Activated T-helper 1 cell treated with anti-CD3 and anti-CD28 coated beads, Interleukin-12 subunit alpha, Interleukin-12 subunit beta, Interleukin-2, Interleukin-4 antibody, amounts not matched to agents 30 ng/mL and 10 ng/mL and 1 ng/mL, durations not matched to agents 14 hours and 24 hours and 36 hours (primary cell): Measurements from ENCODE around the gene PDILT. TPM values are rescaled to one million over a fixed set of nuclear protein-coding genes. Genes with fewer than 3 reads are reported as not detected.

ENCODE experiments used
- DNase-seq: peaks from one replicate; pipeline ENCODE4 v3.0.0; 2021; ENCODE audit warnings: low spot score
- H3K27ac Mint-ChIP-seq: one replicate; pipeline ENCODE4 v1.8.0; 2021; ENCODE audit warnings: mild to moderate bottlenecking, mixed read lengths
- H3K27me3 Mint-ChIP-seq: one replicate; pipeline ENCODE4 v1.8.0; 2022; ENCODE audit warnings: mild to moderate bottlenecking, moderate library complexity, mixed read lengths; ENCODE audit not compliant: insufficient read depth
- H3K36me3 Mint-ChIP-seq: one replicate; pipeline ENCODE4 v1.8.0; 2021; ENCODE audit warnings: low read depth, mixed read lengths
- H3K4me1 Mint-ChIP-seq: one replicate; pipeline ENCODE4 v1.8.0; 2021; ENCODE audit warnings: low read depth, mixed read lengths
- H3K4me3 Mint-ChIP-seq: one replicate; pipeline ENCODE4 v1.8.0; 2021; ENCODE audit warnings: mild to moderate bottlenecking, moderate library complexity, mixed read lengths
- H3K9me3 Mint-ChIP-seq: one replicate; pipeline ENCODE4 v1.8.0; 2021; ENCODE audit warnings: mixed read lengths
- intact Hi-C: fragments of 100-400 bp; cut with micrococcal nuclease; formaldehyde crosslinking; loops from one replicate; pipeline ENCODE4 v1.15.1; 2024
- total RNA-seq: library from RNA; stranded (reverse); gene quantifications from 2 replicates; pipeline ENCODE4 v1.2.3, GENCODE V29; 2022

Gene PDILT
- total RNA-seq, 1 donor from 2014 or later = not detected

- DNase-seq = no peak
- no peaks in the 10 kb centered on the region for H3K36me3 Mint-ChIP-seq
- H3K4me1 Mint-ChIP-seq = no peaks in the 10 kb centered on the region
- no peaks in the 10 kb centered on the region for H3K9me3 Mint-ChIP-seq
- H3K4me3 Mint-ChIP-seq = no peak overlapping the region
- intact Hi-C loops = no loop called here
- H3K27me3 Mint-ChIP-seq = peaks cover 1% of the 10 kb centered on the region
- no peak overlapping the region for H3K27ac Mint-ChIP-seq
These were observed 27.4 kb downstream of the PDILT start for GRCh38 chr16:20377181-20377580.

DNA sequence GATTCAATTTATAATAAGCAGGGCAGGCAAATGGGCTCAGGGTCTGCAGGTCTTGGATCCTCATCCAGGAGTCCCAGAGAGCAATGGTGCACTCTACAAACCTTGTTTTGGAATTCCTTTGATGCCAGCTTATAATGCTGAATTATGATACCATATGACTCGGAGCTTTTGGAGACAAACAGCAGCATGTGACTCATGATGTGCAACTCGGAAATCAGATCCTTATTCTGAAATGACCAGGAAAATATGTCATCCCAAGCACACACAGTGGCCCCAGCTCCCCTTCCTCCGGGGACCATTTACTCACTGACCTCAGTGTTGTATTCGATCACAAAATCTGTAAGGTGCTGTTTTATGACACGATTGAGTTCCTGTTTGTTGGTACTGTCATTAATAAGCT lies 31.8 kb downstream of the PDILT start:
- no peak for DNase-seq
- Mint-ChIP-seq H3K27me3 (peaks cover 1% of the 10 kb centered on the region), H3K4me1 (no peaks in the 10 kb centered on the region), H3K9me3 (no peaks in the 10 kb centered on the region), H3K27ac (no peak overlapping the region), H3K36me3 (no peaks in the 10 kb centered on the region), H3K4me3 (no peak overlapping the region)
- intact Hi-C loops = no loop called here

GRCh38 chr16:20369452-20370054 lies 35.0 kb downstream of the PDILT start:
- no peak for DNase-seq
- H3K4me1 Mint-ChIP-seq = no peaks in the 10 kb centered on the region
- H3K27me3 Mint-ChIP-seq = no peaks in the 10 kb centered on the region
- intact Hi-C loops = no loop called here
- H3K4me3 Mint-ChIP-seq = no peak overlapping the region
- H3K36me3 Mint-ChIP-seq = no peaks in the 10 kb centered on the region
- no peak overlapping the region for H3K27ac Mint-ChIP-seq
- H3K9me3 Mint-ChIP-seq = no peaks in the 10 kb centered on the region

DNA sequence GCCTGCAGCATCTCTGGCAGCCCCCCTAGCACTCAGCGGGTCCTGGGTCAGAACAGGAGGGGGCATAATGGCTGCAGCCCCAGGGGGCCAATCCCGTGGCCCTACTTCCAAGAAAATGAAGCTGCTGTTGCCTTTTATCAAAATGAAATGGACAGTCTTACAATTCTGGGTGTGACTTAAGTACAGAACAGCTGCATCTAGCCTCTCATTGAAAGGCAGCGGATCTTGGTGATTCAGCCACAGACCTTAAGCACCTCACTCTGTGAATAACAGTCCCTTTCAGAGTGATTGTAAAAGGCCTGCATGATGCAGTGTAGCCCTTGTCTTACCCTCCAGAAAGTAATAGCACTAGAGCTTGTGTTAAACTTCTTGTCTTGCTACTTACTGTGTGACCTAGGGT lies 40.5 kb downstream of the PDILT start:
- no peak overlapping the region for H3K27ac Mint-ChIP-seq
- no peaks in the 10 kb centered on the region for H3K36me3 Mint-ChIP-seq
- intact Hi-C loops = no loop called here
- H3K9me3 Mint-ChIP-seq = no peaks in the 10 kb centered on the region
- no peak overlapping the region for H3K4me3 Mint-ChIP-seq
- H3K27me3 Mint-ChIP-seq = no peaks in the 10 kb centered on the region
- no peaks in the 10 kb centered on the region for H3K4me1 Mint-ChIP-seq
- DNase-seq = no peak

GRCh38 chr16:20363191-20363590 lies 41.3 kb downstream of the PDILT start:
- intact Hi-C loops = no loop called here
- no peak overlapping the region for H3K4me3 Mint-ChIP-seq
- no peak for DNase-seq
- no peaks in the 10 kb centered on the region for H3K9me3 Mint-ChIP-seq
- no peak overlapping the region for H3K27ac Mint-ChIP-seq
- no peaks in the 10 kb centered on the region for H3K36me3 Mint-ChIP-seq
- no peaks in the 10 kb centered on the region for H3K27me3 Mint-ChIP-seq
- H3K4me1 Mint-ChIP-seq = no peaks in the 10 kb centered on the region

DNA sequence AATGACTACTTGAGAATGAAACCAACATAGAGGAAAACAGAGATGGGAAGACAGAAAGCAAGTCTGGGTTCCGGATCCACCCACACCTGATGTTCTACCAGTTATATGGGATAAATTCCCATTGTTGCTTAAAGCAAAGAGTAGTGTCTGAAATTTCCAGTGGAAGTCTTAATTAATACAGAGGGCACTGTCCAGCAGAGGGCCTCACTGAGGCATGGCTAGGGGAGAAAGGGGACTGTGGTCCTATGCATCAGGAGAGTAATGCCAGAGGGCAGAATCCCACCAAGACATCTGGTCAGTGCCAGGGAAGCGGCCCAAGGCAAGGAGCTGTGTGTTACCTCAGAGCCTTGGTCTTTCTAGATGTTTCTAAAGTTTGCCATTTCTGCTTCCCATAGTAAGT lies 44.5 kb downstream of the PDILT start:
- Mint-ChIP-seq H3K27ac (no peak overlapping the region), H3K9me3 (no peaks in the 10 kb centered on the region), H3K36me3 (no peaks in the 10 kb centered on the region), H3K27me3 (no peaks in the 10 kb centered on the region), H3K4me3 (no peak overlapping the region), H3K4me1 (no peaks in the 10 kb centered on the region)
- no peak for DNase-seq
- intact Hi-C loops = no loop called here

GRCh38 chr16:20355114-20355782 lies 49.3 kb downstream of the PDILT start:
- no peaks in the 10 kb centered on the region for H3K27me3 Mint-ChIP-seq
- no peaks in the 10 kb centered on the region for H3K9me3 Mint-ChIP-seq
- H3K4me3 Mint-ChIP-seq = no peak overlapping the region
- no peaks in the 10 kb centered on the region for H3K36me3 Mint-ChIP-seq
- no peaks in the 10 kb centered on the region for H3K4me1 Mint-ChIP-seq
- H3K27ac Mint-ChIP-seq = no peak overlapping the region
- intact Hi-C loops = no loop called here
- no peak for DNase-seq

DNA sequence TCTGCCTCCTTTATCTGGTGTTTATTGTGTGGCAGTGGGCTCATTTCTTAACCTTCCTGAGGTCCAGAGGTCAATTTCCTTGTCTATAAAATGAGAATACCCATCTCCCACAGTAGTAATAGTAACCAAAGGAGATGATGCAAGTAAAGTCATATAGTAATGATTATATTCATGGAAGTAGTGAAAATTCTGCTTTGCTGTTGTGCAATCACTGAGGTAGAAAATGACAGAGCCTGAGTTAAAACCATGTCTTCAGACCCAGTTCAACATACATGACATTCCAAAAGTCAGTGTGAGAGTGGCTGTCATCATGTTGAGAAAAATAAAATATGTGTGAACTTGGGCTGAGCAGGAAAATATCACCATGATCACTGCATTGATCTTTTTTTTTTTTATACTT lies 51.2 kb downstream of the PDILT start:
- Mint-ChIP-seq H3K27ac (no peak overlapping the region), H3K4me3 (no peak overlapping the region), H3K4me1 (no peaks in the 10 kb centered on the region), H3K27me3 (no peaks in the 10 kb centered on the region), H3K36me3 (no peaks in the 10 kb centered on the region), H3K9me3 (no peaks in the 10 kb centered on the region)
- intact Hi-C loops = no loop called here
- no peak for DNase-seq

- H3K9me3 Mint-ChIP-seq = no peaks in the 10 kb centered on the region
- no peak for DNase-seq
- no peaks in the 10 kb centered on the region for H3K27me3 Mint-ChIP-seq
- intact Hi-C loops = no loop called here
- no peaks in the 10 kb centered on the region for H3K4me1 Mint-ChIP-seq
- no peak within 1 kb of the TSS for H3K27ac Mint-ChIP-seq
- no peak within 1 kb of the TSS for H3K4me3 Mint-ChIP-seq
- H3K36me3 Mint-ChIP-seq = no peaks in the 10 kb centered on the region
These were observed 51.9 kb downstream of the PDILT start, which contains the start of gene UMOD for GRCh38 chr16:20352615-20353014. TSS of gene UMOD (minus strand) at chr16:20352715. CDS start at chr16:20350737, 1,978 bp downstream.

DNA sequence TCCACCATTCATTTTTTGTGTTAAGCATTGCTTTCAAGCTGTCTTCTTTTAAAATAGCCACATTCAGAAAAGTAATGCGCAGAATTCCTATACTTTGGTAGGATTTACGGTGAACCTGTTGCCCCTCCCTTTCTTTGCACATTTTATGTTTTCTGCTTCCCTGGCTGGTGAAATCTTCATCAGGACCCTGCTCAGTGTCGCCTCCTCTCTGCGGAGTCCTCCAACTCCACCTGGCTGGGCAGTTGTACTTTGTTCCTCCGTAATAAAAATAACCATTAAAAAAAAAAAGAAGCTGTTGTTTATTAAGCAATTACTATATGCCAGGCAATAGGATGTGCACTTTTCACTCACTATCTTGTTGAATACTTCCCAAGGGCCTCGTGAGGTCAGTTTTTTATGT lies 54.9 kb downstream of the PDILT start:
- no peaks in the 10 kb centered on the region for H3K36me3 Mint-ChIP-seq
- H3K4me3 Mint-ChIP-seq = no peak overlapping the region
- H3K4me1 Mint-ChIP-seq = no peaks in the 10 kb centered on the region
- no peak for DNase-seq
- intact Hi-C loops = no loop called here
- H3K27ac Mint-ChIP-seq = no peak overlapping the region
- no peaks in the 10 kb centered on the region for H3K9me3 Mint-ChIP-seq
- H3K27me3 Mint-ChIP-seq = no peaks in the 10 kb centered on the region

GRCh38 chr16:20348365-20349185 lies 56.0 kb downstream of the PDILT start:
- no peak overlapping the region for H3K4me3 Mint-ChIP-seq
- H3K27ac Mint-ChIP-seq = no peak overlapping the region
- no peaks in the 10 kb centered on the region for H3K9me3 Mint-ChIP-seq
- DNase-seq = no peak
- no peaks in the 10 kb centered on the region for H3K36me3 Mint-ChIP-seq
- H3K4me1 Mint-ChIP-seq = no peaks in the 10 kb centered on the region
- intact Hi-C loops = no loop called here
- no peaks in the 10 kb centered on the region for H3K27me3 Mint-ChIP-seq

GRCh38 chr16:20347666-20348364 lies 56.7 kb downstream of the PDILT start:
- H3K4me1 Mint-ChIP-seq = no peaks in the 10 kb centered on the region
- DNase-seq = no peak
- H3K27ac Mint-ChIP-seq = no peak overlapping the region
- no peak overlapping the region for H3K4me3 Mint-ChIP-seq
- no peaks in the 10 kb centered on the region for H3K9me3 Mint-ChIP-seq
- no peaks in the 10 kb centered on the region for H3K27me3 Mint-ChIP-seq
- intact Hi-C loops = no loop called here
- H3K36me3 Mint-ChIP-seq = no peaks in the 10 kb centered on the region

DNA sequence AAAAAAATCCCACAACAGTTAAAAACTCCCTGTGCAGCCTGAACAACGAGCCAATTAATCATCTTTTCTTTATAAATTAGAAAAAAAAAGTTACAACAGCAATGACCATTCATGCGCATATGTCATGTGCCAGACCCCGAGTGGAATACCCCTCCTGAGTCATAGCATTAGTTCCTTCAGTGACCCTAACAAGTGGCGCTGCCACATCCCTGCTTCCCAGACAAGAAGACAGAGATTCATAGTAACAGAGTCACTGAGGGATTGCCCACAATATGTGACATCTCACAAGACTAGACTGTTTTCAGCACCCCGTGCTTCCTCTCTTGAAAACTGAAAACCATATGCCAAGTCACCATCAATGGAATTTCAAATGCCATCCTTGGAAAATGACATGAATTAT lies 59.9 kb downstream of the PDILT start:
- H3K36me3 Mint-ChIP-seq = no peaks in the 10 kb centered on the region
- intact Hi-C loops = no loop called here
- no peaks in the 10 kb centered on the region for H3K27me3 Mint-ChIP-seq
- H3K4me1 Mint-ChIP-seq = no peaks in the 10 kb centered on the region
- no peaks in the 10 kb centered on the region for H3K9me3 Mint-ChIP-seq
- no peak overlapping the region for H3K4me3 Mint-ChIP-seq
- H3K27ac Mint-ChIP-seq = no peak overlapping the region
- DNase-seq = no peak
